LNCaP clone FGC (cell line): ENCODE results near the gene C2.

Experiments used
- DNase-seq: peaks from one replicate; pipeline ENCODE4 v3.0.0-alpha.2; 2011; ENCODE audit warnings: low read depth
- H3K4me3 ChIP-seq: 2 replicates; pipeline ENCODE4 v1.5.1; 2011; ENCODE audit warnings: mild to moderate bottlenecking, low read depth, low read length, control low read depth
- TF ChIP-seq, protein P1 (sequence below): IDR thresholded peaks from 2 replicates; pipeline ENCODE4 v1.5.1; 2012; ENCODE audit warnings: mild to moderate bottlenecking; ENCODE audit not compliant: control insufficient read depth, insufficient read depth; ENCODE audit errors: extremely low read depth

The C2 gene

DNA sequence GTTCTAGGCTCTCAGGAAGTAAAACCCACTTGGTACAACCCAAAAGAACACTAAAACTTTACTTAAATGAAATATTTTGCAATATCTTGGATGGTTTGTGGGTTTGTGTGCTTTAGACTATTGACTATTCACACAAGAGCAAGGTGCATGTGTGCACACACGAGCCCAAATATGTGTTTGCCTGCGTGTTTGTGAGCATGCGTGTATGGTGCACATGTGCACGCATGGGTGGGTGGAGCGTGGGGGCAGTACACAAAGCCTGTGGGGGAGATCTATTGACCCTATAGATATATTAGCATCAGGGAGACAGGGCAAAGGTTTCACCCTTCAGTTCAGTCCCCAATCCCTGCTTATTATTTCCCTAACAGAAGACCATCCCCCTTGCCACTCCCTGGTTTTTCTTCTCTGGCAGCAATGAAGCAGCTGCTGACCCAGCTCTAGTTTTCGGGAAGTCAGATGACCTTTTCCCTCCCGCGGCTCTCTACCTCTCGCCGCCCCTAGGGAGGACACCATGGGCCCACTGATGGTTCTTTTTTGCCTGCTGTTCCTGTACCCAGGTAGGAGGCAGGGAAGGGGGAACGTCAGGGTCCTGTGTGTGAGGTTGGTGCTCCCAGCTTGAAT is at the start of gene C2:
Gene C2 (plus strand): TSS at position 476 of the 621 bp plus-strand sequence. CDS start 36 bp downstream, at position 512.
- TF ChIP-seq, protein P1, sequence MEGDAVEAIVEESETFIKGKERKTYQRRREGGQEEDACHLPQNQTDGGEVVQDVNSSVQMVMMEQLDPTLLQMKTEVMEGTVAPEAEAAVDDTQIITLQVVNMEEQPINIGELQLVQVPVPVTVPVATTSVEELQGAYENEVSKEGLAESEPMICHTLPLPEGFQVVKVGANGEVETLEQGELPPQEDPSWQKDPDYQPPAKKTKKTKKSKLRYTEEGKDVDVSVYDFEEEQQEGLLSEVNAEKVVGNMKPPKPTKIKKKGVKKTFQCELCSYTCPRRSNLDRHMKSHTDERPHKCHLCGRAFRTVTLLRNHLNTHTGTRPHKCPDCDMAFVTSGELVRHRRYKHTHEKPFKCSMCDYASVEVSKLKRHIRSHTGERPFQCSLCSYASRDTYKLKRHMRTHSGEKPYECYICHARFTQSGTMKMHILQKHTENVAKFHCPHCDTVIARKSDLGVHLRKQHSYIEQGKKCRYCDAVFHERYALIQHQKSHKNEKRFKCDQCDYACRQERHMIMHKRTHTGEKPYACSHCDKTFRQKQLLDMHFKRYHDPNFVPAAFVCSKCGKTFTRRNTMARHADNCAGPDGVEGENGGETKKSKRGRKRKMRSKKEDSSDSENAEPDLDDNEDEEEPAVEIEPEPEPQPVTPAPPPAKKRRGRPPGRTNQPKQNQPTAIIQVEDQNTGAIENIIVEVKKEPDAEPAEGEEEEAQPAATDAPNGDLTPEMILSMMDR, result no peak
- no peak for DNase-seq
- no peak within 1 kb of the TSS for H3K4me3 ChIP-seq

GRCh38 chr6:31878222-31878621 is 49.3 kb upstream of the C2 start:
- no peak for DNase-seq
- TF ChIP-seq, protein P1, result no peak
- peak overlapping the region; percentile 63 for H3K4me3 ChIP-seq

- DNase-seq, result no peak
- peak within 1 kb of the TSS; percentile 63 for H3K4me3 ChIP-seq
- TF ChIP-seq, protein P1, result no peak
Observed at GRCh38 chr6:31878726-31879125, 48.8 kb upstream of the C2 start, which contains the start of gene SLC44A4. TSS of gene SLC44A4 (minus strand) at chr6:31878997. CDS start at chr6:31878980, 17 bp downstream.

DNA sequence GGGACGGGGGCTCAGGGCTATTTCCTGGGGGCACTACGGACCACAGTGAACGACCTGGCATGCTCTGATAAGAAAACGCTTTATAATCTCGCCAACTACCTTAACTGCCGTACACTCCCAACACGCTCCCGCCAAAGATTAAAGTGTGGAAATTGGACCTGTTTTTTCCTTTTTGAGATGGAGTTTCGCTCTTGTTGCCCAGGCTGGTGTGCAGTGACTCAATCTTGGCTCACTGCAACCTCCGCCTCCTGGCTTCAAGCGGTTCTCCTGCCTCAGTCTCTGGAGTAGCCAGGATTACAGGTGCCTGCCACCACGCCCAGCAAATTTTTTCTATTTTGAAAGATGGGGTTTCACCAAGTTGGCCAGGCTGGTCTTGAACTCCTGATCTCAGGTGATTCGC is 48.4 kb upstream of the C2 start:
- TF ChIP-seq, protein P1, result no peak
- peak overlapping the region; percentile 63 for H3K4me3 ChIP-seq
- DNase-seq, result no peak

DNA sequence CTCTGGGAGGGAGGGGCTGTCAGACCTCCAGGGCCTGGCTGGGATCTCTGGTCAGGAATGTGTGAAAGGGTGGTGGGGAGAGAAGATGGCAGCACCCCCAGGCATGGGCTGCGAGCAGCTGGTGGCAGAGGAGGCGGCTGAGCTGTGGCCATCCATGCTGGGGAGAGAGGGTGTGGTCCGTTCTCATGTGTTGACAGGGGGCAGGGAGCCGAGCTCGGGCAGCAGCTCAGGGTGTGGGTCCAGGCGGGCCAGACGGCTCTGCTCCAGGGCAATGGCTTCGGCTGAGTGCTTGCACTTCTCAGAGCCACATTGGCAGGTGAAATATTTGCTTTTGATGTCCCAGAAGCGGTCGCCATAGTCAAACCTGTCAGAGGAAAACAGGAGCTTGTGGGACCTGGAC is 47.6 kb upstream of the C2 start:
- no peak for DNase-seq
- no peak overlapping the region for H3K4me3 ChIP-seq
- TF ChIP-seq, protein P1, result no peak

DNA sequence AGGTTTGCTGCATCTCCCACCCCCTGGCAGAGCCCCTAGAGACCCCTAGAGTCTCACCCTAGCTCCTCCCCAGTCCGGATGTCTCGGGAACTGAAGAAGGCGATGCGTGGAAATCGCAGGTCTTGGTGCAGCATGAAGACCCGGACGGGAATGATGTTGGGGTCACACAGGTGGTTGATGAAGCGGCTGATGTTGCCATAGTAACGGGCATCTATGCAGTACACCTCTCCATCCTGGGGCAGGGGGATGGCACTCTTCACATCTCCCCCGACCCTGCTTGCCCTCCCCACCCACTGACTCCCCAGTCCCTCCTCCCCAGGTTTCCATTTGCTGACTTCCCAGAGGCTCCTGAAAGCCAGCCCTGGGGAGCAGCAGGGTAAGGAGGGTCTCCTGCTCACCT is 46.9 kb upstream of the C2 start:
- TF ChIP-seq, protein P1, result no peak
- no peak overlapping the region for H3K4me3 ChIP-seq
- no peak for DNase-seq

DNA sequence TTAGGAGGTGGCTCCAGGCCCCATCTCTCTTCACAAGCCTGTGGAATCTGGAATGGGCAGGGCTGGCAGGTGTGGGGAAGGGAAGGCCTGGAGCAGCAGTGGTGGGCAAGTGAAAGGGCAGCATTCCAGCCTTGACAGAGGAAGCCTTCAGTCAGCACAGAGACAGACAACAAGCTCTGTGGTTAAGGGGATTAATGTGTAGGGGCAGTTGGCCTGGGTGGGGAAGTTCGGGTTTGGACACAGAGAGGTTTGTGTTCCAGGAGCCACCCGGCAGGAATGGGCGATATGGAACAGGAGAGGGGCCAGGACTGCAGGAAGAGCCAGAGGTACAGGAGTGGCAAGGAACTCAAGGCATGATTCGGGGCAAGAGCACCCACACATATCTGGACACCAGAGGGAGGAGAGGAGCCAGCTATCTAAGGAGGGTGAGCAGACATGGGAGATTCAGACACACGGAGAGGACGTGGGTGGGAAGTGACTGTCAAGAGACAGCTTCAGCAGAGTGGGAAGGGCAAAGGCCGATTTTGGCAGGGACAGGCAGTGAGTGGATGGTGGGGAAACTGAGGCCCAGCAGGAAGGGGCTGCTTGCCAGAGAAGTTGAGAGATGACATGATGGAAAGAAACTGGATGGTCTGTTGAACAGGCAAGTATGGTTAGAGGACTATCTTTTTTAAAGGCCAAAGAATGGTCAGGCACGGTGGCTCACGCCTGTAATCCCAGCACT is 46.2 kb upstream of the C2 start:
- TF ChIP-seq, protein P1, result no peak
- H3K4me3 ChIP-seq, result no peak overlapping the region
- DNase-seq, result no peak
